H9 (cell line): ENCODE data around the gene SNX33. TPM values are rescaled to one million over a fixed set of nuclear protein-coding genes. Genes with fewer than 3 reads are reported as not detected.

ENCODE experiments used
- DNase-seq: peaks from one replicate; pipeline ENCODE4 v3.0.0-alpha.2; 2017
- H2AFZ ChIP-seq: one replicate; pipeline ENCODE4 v1.6.1; 2013; ENCODE audit warnings: mild to moderate bottlenecking, low read length, control low read depth, moderate library complexity
- H2AK5ac ChIP-seq: 2 replicates; pipeline ENCODE4 v1.6.1; 2013; ENCODE audit warnings: low read length, control low read depth, mixed read lengths; ENCODE audit not compliant: insufficient read length
- H2BK120ac ChIP-seq: one replicate; pipeline ENCODE4 v1.6.1; 2013; ENCODE audit warnings: low read depth, mild to moderate bottlenecking, low read length, control low read depth, inconsistent platforms; ENCODE audit not compliant: poor library complexity, severe bottlenecking
- H2BK12ac ChIP-seq: 2 replicates; pipeline ENCODE4 v1.6.1; 2013; ENCODE audit warnings: low read length, control low read depth, mixed read lengths, low read depth; ENCODE audit not compliant: insufficient read length
- H2BK15ac ChIP-seq: 2 replicates; pipeline ENCODE4 v1.6.1; 2013; ENCODE audit warnings: low read depth, low read length, control low read depth
- H2BK20ac ChIP-seq: one replicate; pipeline ENCODE4 v1.6.1; 2013; ENCODE audit warnings: low read depth, mild to moderate bottlenecking, low read length, control low read depth, inconsistent platforms; ENCODE audit not compliant: poor library complexity, severe bottlenecking
- H2BK5ac ChIP-seq: 2 replicates; pipeline ENCODE4 v1.6.1; 2013; ENCODE audit warnings: low read length, control low read depth, mixed read lengths; ENCODE audit not compliant: insufficient read length
- H3K14ac ChIP-seq: 2 replicates; pipeline ENCODE4 v1.6.1; 2013; ENCODE audit warnings: low read length, control low read depth; ENCODE audit not compliant: insufficient read depth
- H3K18ac ChIP-seq: 2 replicates; pipeline ENCODE4 v1.6.1; 2013; ENCODE audit warnings: low read depth, mild to moderate bottlenecking, mixed read lengths, low read length, control low read depth; ENCODE audit not compliant: insufficient read length
- H3K23ac ChIP-seq: 2 replicates; pipeline ENCODE4 v1.6.1; 2013; ENCODE audit warnings: low read length, control low read depth, mixed read lengths, low read depth; ENCODE audit not compliant: insufficient read length
- H3K23me2 ChIP-seq: 2 replicates; pipeline ENCODE4 v1.6.1; 2013; ENCODE audit warnings: low read depth, mild to moderate bottlenecking, mixed read lengths, low read length, control low read depth; ENCODE audit not compliant: insufficient read length, poor library complexity, severe bottlenecking
- H3K27ac ChIP-seq: 2 replicates; pipeline ENCODE4 v1.5.1; 2013; ENCODE audit warnings: low read length, control low read depth, mixed read lengths, low read depth; ENCODE audit not compliant: insufficient read length
- H3K27me3 ChIP-seq: 2 replicates; pipeline ENCODE4 v1.6.1; 2013; ENCODE audit warnings: low read length, control low read depth, inconsistent platforms; ENCODE audit not compliant: insufficient read depth
- H3K4ac ChIP-seq: 2 replicates; pipeline ENCODE4 v1.6.1; 2013; ENCODE audit warnings: low read depth, mild to moderate bottlenecking, control low read depth, inconsistent platforms, low read length, moderate library complexity
- H3K4me1 ChIP-seq: 2 replicates; pipeline ENCODE4 v1.6.1; 2013; ENCODE audit warnings: low read length, control low read depth, inconsistent platforms; ENCODE audit not compliant: insufficient read depth
- H3K4me2 ChIP-seq: 2 replicates; pipeline ENCODE4 v1.6.1; 2013; ENCODE audit warnings: low read length, control low read depth, mixed read lengths; ENCODE audit not compliant: insufficient read length, insufficient read depth
- H3K56ac ChIP-seq: 2 replicates; pipeline ENCODE4 v1.6.1; 2013; ENCODE audit warnings: low read depth, mild to moderate bottlenecking, mixed read lengths, low read length, control low read depth; ENCODE audit not compliant: insufficient read length
- H3K79me1 ChIP-seq: 2 replicates; pipeline ENCODE4 v1.6.1; 2013; ENCODE audit warnings: low read depth, mild to moderate bottlenecking, moderate library complexity, low read length, control low read depth, inconsistent platforms; ENCODE audit not compliant: insufficient read depth, poor library complexity, severe bottlenecking
- H3K79me2 ChIP-seq: 2 replicates; pipeline ENCODE4 v1.6.1; 2013; ENCODE audit warnings: low read length, control low read depth, inconsistent platforms; ENCODE audit not compliant: insufficient read depth
- H3K9ac ChIP-seq: 2 replicates; pipeline ENCODE4 v1.6.1; 2013; ENCODE audit warnings: low read length, control low read depth, mixed read lengths; ENCODE audit not compliant: insufficient read length; ENCODE audit errors: extremely low read depth
- H3K9me3 ChIP-seq: one replicate; pipeline ENCODE4 v1.6.1; 2013; ENCODE audit warnings: low read depth, low read length, inconsistent platforms; ENCODE audit not compliant: control insufficient read depth
- H3T11ph ChIP-seq: one replicate; pipeline ENCODE4 v1.6.1; 2013; ENCODE audit warnings: mild to moderate bottlenecking, low read length, control low read depth, inconsistent platforms
- H4K20me1 ChIP-seq: one replicate; pipeline ENCODE4 v1.6.1; 2013; ENCODE audit not compliant: control insufficient read depth, insufficient read length, insufficient read depth
- H4K5ac ChIP-seq: 2 replicates; pipeline ENCODE4 v1.6.1; 2013; ENCODE audit warnings: low read depth, mild to moderate bottlenecking, mixed read lengths, low read length, control low read depth; ENCODE audit not compliant: insufficient read length
- H4K8ac ChIP-seq: replicated peaks from 2 replicates; pipeline ENCODE4 v1.6.1; 2013; ENCODE audit warnings: low read length, control low read depth, mixed read lengths, low read depth; ENCODE audit not compliant: insufficient read length
- H4K91ac ChIP-seq: 2 replicates; pipeline ENCODE4 v1.6.1; 2013; ENCODE audit warnings: low read depth, mild to moderate bottlenecking, moderate library complexity, mixed read lengths, low read length, control low read depth; ENCODE audit not compliant: insufficient read length
- H3K27ac Mint-ChIP-seq, 3 experiments: 2 replicates in 2 of 3; 3 replicates in 1 of 3; pipeline ENCODE4 v1.8.0; 2020 to 2021; ENCODE audit warnings: mixed read lengths in 3 of 3, mild to moderate bottlenecking in 1 of 3, moderate library complexity in 1 of 3
- H3K27me3 Mint-ChIP-seq: 2 replicates; pipeline ENCODE4 v1.8.0; 2021; ENCODE audit warnings: low read depth, mild to moderate bottlenecking, moderate library complexity, mixed read lengths
- H3K36me3 Mint-ChIP-seq, 3 experiments: 2 replicates in 2 of 3; 3 replicates in 1 of 3; pipeline ENCODE4 v1.8.0; 2020 to 2021; ENCODE audit warnings: low read depth in 3 of 3, mixed read lengths in 3 of 3; ENCODE audit not compliant: insufficient read depth in 1 of 3
- H3K4me1 Mint-ChIP-seq, 2 experiments: 2 replicates each; pipeline ENCODE4 v1.8.0; 2020; ENCODE audit warnings: mixed read lengths in 2 of 2
- H3K4me3 Mint-ChIP-seq, 2 experiments: 2 replicates in 1 of 2; 3 replicates in 1 of 2; pipeline ENCODE4 v1.8.0; 2020 to 2021; ENCODE audit warnings: mild to moderate bottlenecking in 2 of 2, mixed read lengths in 2 of 2, moderate library complexity in 1 of 2
- H3K9me3 Mint-ChIP-seq, 2 experiments: 2 replicates in 1 of 2; 3 replicates in 1 of 2; pipeline ENCODE4 v1.8.0; 2020; ENCODE audit warnings: mild to moderate bottlenecking in 2 of 2, mixed read lengths in 2 of 2, moderate library complexity in 1 of 2
- WGBS: extraction: QIAGEN DNeasy Blood & Tissue Kit; methylation state at CpG from one replicate; pipeline ENCODE4 v1.1.7; 2013; ENCODE audit warnings: missing lambda C conversion rate, low lambda C conversion rate, mixed read lengths; ENCODE audit not compliant: insufficient read length; ENCODE audit errors: extremely low coverage; 5-methylcytosine and 5-hydroxymethylcytosine counted together
- total RNA-seq: library from RNA; stranded (reverse); gene quantifications from 2 replicates; pipeline ENCODE4 v1.2.1, GENCODE V29; 2021
- TF ChIP-seq, protein P1 (sequence below): fragments of 200-600 bp; sonication (generic); conservative IDR thresholded peaks from 3 replicates; pipeline ENCODE4 v1.8.0; 2021; ENCODE audit warnings: antibody characterized with exemption, mild to moderate bottlenecking

The SNX33 gene
- total RNA-seq, 1 experiment from 2014 or later: 17.7 TPM

DNA sequence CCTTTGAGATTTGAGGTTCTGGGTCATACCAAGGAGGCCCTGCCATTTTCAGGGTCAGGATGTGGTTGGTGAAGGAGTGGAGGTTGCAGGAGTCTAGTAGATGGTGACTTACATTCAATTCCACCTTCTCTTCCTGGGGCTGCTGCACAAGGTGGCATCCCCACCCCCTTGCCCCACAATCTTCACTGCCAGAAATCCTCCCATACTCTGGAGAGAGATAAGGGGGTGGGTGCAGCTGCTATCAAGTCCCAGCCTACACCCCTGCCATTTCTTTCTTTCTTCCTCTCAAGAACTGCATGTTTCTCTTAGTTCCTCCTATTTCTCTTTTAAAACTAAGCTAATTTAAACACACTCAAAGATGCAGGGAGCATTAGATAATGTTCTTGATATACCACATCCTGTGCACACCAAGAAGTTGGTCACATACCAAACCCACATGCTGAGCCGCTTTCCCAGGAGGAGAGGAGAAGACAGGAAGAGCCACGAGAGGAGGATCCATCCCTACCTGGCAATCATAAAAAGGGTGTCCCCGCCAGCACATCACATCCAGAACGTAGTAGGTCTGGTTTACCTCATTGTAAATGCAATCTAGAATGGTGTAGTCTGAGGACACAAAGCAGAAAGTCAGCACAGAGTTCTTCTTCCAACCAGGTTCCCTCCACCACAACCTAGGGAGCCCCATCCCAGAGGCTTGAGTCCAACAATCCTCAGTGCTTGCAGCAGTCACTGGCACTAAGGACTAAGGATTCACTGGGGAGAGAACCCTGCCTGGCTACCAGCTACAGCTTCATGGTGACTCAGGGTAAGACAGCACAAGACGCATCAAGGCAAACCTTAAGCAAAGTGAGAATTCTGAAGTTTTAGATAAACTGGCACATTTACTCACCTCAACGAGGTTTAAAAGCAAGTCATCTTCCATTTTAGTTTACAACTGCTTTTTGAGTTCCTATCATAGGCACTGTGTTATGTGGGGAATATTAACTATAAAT, 40.7 kb upstream of the SNX33 start:
- Mint-ChIP-seq H3K27me3 (no peaks in the 10 kb centered on the region), H3K27ac (no peak overlapping the region), H3K4me1 (no peaks in the 10 kb centered on the region), H3K9me3 (no peaks in the 10 kb centered on the region), H3K4me3 (no peak overlapping the region), H3K36me3 (peaks cover 28 to 64% (median 47%) of the 10 kb centered on the region in 3 experiments)
- H3K27me3 ChIP-seq: no peaks in the 10 kb centered on the region
- H2AFZ ChIP-seq: no peak overlapping the region
- H2AK5ac ChIP-seq: no peak overlapping the region
- H3K23ac ChIP-seq: no peak overlapping the region
- no peak overlapping the region for H3K4me2 ChIP-seq
- no peak overlapping the region for H3K14ac ChIP-seq
- no peak overlapping the region for H2BK5ac ChIP-seq
- DNase-seq: no peak
- no peak overlapping the region for H3K56ac ChIP-seq
- no peak overlapping the region for H3K18ac ChIP-seq
- no peaks in the 10 kb centered on the region for H3K9me3 ChIP-seq
- no peak overlapping the region for H3T11ph ChIP-seq
- H4K8ac ChIP-seq: no peak overlapping the region
- H3K4me1 ChIP-seq: no peaks in the 10 kb centered on the region
- H4K20me1 ChIP-seq: no peaks in the 10 kb centered on the region
- H3K23me2 ChIP-seq: no peaks in the 10 kb centered on the region
- TF ChIP-seq, protein P1, sequence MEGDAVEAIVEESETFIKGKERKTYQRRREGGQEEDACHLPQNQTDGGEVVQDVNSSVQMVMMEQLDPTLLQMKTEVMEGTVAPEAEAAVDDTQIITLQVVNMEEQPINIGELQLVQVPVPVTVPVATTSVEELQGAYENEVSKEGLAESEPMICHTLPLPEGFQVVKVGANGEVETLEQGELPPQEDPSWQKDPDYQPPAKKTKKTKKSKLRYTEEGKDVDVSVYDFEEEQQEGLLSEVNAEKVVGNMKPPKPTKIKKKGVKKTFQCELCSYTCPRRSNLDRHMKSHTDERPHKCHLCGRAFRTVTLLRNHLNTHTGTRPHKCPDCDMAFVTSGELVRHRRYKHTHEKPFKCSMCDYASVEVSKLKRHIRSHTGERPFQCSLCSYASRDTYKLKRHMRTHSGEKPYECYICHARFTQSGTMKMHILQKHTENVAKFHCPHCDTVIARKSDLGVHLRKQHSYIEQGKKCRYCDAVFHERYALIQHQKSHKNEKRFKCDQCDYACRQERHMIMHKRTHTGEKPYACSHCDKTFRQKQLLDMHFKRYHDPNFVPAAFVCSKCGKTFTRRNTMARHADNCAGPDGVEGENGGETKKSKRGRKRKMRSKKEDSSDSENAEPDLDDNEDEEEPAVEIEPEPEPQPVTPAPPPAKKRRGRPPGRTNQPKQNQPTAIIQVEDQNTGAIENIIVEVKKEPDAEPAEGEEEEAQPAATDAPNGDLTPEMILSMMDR: no peak
- no peak overlapping the region for H4K5ac ChIP-seq
- no CpG with 5 or more reads among the region's 6 CpGs for WGBS
- H3K4ac ChIP-seq: no peak overlapping the region
- no peak overlapping the region for H2BK120ac ChIP-seq
- H2BK12ac ChIP-seq: no peak overlapping the region
- H3K79me1 ChIP-seq: no peaks in the 10 kb centered on the region
- no peak overlapping the region for H3K9ac ChIP-seq
- no peak overlapping the region for H2BK20ac ChIP-seq
- no peaks in the 10 kb centered on the region for H3K79me2 ChIP-seq
- H4K91ac ChIP-seq: no peak overlapping the region
- H2BK15ac ChIP-seq: no peak overlapping the region
- no peak overlapping the region for H3K27ac ChIP-seq
